Astrocyte of the spinal cord (primary cell): ENCODE measurements around the gene DDX42.

Source experiments
- DNase-seq: peaks from one replicate; pipeline ENCODE4 v3.0.0; 2011; ENCODE audit warnings: low read depth, low spot score
- H3K4me3 ChIP-seq: 2 replicates; pipeline ENCODE4 v1.5.1; 2011; ENCODE audit warnings: low read depth, mild to moderate bottlenecking, low read length, moderate library complexity
- in situ Hi-C: cut with HindIII; loops from 2 replicates; pipeline ENCODE4 v1.10.0; 2017; ENCODE audit warnings: low sequenced_read_pairs
- TF ChIP-seq, protein P1 (sequence below): IDR thresholded peaks from 2 replicates; pipeline ENCODE4 v1.5.1; 2012; ENCODE audit warnings: low read depth, mild to moderate bottlenecking, low read length, inconsistent platforms

DDX42 gene, protein sequence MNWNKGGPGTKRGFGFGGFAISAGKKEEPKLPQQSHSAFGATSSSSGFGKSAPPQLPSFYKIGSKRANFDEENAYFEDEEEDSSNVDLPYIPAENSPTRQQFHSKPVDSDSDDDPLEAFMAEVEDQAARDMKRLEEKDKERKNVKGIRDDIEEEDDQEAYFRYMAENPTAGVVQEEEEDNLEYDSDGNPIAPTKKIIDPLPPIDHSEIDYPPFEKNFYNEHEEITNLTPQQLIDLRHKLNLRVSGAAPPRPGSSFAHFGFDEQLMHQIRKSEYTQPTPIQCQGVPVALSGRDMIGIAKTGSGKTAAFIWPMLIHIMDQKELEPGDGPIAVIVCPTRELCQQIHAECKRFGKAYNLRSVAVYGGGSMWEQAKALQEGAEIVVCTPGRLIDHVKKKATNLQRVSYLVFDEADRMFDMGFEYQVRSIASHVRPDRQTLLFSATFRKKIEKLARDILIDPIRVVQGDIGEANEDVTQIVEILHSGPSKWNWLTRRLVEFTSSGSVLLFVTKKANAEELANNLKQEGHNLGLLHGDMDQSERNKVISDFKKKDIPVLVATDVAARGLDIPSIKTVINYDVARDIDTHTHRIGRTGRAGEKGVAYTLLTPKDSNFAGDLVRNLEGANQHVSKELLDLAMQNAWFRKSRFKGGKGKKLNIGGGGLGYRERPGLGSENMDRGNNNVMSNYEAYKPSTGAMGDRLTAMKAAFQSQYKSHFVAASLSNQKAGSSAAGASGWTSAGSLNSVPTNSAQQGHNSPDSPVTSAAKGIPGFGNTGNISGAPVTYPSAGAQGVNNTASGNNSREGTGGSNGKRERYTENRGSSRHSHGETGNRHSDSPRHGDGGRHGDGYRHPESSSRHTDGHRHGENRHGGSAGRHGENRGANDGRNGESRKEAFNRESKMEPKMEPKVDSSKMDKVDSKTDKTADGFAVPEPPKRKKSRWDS

DNA sequence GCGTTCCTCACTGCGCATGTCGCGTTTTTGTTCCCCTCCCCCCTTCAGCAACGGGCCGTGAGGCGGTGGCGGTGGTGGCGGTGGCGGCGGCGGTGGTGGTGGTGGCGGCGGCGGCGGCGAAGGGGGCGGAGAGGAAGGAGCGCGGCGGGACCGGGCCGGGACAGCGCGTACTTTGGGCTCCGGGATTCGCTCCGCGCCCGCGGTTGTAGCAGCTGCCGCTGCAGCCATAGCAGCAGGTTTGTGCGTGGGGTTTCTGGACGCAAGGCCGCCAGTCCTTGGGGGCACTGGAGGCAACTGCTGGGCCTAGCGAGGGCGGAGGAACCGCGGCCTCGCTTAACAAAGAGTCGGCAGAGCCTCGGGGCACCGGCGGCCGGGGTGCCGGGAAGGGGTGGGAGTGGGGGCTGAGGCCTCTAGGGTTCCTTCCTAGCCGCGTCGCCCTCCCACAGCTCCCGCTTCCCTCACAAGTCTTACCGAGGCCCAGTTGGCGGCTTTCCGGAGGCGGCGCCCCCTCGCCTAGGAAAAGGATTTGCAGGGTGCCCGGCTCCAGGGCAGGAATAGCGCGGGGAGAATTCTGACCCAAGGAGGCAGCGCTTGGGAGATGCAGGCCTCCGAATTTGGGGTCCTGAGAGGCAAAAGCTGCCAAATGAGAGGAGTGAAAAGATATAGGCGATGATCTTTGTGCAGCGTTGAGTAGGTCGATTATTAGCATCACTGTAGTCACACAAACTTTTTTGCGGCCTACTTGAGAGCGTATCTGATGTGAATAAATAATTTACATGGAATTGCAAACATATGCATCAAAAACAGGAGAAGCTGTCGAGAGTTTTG lies at the start of gene DDX42:
Gene DDX42 (plus strand): TSS at position 30 of the 828 bp plus-strand sequence. CDS start 12,880 bp downstream, outside the sequence.
- DNase-seq, result peak; percentile 70
- H3K4me3 ChIP-seq, result peak within 1 kb of the TSS; percentile 94
- in situ Hi-C loops, result no loop called here
- TF ChIP-seq, protein P1, sequence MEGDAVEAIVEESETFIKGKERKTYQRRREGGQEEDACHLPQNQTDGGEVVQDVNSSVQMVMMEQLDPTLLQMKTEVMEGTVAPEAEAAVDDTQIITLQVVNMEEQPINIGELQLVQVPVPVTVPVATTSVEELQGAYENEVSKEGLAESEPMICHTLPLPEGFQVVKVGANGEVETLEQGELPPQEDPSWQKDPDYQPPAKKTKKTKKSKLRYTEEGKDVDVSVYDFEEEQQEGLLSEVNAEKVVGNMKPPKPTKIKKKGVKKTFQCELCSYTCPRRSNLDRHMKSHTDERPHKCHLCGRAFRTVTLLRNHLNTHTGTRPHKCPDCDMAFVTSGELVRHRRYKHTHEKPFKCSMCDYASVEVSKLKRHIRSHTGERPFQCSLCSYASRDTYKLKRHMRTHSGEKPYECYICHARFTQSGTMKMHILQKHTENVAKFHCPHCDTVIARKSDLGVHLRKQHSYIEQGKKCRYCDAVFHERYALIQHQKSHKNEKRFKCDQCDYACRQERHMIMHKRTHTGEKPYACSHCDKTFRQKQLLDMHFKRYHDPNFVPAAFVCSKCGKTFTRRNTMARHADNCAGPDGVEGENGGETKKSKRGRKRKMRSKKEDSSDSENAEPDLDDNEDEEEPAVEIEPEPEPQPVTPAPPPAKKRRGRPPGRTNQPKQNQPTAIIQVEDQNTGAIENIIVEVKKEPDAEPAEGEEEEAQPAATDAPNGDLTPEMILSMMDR, result no peak

DNA sequence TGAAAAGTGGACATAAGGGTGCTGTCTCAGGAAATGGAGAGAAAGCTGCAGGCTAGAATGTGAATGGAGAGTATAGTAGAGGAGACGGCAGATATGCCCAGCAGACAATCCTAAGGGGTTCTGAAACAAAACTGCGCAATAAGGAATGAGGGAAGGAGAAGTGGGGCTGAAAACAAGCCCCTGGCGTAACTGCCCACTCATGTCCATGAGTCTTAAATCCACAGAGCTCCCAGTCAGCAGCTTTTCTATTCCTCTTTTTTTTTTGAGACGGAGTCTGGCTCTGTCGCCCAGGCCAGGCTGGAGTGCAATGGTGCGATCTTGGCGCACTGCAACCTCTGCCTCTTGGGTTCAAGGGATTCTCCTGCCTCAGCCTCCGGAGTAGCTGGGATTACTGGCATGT lies 38.3 kb upstream of the DDX42 start:
- DNase-seq, result no peak
- in situ Hi-C loops, result no loop called here
- TF ChIP-seq, protein P1, result no peak
- H3K4me3 ChIP-seq, result no peak overlapping the region

DNA sequence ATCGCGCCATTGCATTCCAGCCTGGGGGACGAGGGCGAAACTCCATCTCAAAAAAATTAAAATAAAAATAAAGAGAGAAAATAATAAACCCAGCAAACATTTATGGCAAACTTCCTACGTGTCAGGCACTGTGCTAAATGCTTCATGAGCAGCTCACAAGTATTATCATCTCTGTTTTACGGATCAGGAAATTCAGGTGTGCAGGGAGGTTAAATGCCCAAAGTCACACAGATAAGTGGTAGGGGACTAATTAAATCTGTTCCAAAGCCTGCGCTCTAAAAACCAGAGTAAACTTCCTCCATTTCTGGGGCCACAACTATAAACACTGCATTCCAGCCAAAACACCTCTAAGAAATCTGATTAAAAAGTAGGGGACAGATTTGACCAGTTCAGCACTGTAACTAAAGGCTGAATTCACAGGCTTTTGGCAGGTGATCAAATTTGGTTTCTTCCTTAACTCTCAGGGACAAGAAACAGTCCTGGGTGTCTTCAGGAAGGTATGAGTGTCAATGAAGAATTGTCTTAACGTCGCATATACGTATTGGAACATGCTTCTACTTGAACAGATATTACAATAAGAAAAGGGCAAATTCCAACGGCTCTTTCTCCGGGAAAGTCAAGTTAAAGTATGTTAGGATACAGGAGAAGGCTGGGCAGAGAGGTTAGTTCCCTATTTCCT lies 33.4 kb upstream of the DDX42 start:
- in situ Hi-C loops, result no loop called here
- H3K4me3 ChIP-seq, result peak overlapping the region; percentile 91
- peak; percentile 9 for DNase-seq
- TF ChIP-seq, protein P1, result no peak

DNA sequence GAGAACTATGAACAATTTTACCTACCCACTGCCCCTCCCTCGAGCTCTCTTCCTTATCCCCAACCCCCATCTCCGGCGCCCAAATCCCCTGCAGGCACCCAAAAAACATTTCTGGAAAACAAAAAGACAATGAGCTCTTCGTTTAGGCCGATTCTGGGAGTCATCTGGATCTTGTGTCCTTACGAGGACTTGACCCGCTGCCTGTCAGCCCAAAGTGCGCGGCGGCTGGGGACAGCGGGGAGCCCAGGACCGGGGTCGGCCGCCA lies 32.9 kb upstream of the DDX42 start:
- H3K4me3 ChIP-seq, result peak overlapping the region; percentile 91
- TF ChIP-seq, protein P1, result no peak
- no peak for DNase-seq
- in situ Hi-C loops, result no loop called here

DNA sequence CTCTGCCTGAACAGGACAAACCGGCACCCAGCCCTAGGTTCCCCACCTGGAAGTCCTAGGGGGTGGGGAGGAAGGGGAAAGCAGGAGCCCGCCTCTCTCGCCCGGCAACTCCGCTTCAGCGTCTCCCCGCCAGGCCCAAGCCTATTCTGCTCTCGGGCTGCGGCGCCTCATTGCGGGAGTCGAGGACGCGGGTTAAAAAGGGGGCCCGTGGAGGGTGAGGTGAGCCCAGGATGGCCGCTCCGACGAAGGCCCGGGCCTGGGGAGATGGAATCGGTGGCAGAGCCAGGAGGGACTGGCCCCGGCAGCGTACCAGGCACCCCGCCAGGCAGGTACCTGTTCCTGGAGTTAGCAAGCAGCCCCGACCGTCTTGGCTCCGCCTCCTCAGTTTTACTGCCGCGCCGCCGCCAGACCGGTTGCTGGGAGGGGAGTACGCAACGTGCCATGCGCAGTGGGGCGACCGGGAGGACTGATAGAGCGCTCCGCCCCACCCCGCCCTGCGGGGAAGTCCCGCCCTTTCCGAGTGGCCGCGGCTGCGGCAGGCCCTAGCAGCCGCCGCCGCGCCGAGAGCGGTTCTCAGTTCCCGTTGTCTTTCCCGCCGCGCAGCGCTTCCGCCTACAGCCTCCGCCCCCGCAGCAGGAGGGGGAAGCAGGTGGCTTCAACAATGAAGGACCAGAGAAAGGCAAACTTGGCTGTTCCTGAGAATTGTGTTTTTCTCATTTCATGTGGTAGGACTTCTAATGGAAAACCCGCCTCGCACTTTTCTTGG lies 32.4 kb upstream of the DDX42 start, which contains the start of gene STRADA:
Gene STRADA (minus strand): TSS at position 392 of the 766 bp plus-strand sequence. CDS start 13,430 bp downstream, outside the sequence.
- TF ChIP-seq, protein P1, result no peak
- peak within 1 kb of the TSS; percentile 91 for H3K4me3 ChIP-seq
- in situ Hi-C loops, result no loop called here
- peak; percentile 98 for DNase-seq
